KMS-11 (cell line): ENCODE results near the gene ETV3.
A peak's percentile ranks its signal among the peaks of the same experiment; 100 is the strongest.

ENCODE experiments used
- H2AFZ ChIP-seq: fragments of 200-600 bp; sonication (generic); 2 replicates; pipeline ENCODE4 v1.6.1; 2016; ENCODE audit warnings: antibody characterized with exemption, mixed run types, low read depth
- H3K27ac ChIP-seq: fragments of 200-600 bp; sonication (generic); 2 replicates; pipeline ENCODE4 v1.6.1; 2016; ENCODE audit warnings: mild to moderate bottlenecking, mixed run types
- H3K27me3 ChIP-seq: fragments of 200-600 bp; sonication (generic); 2 replicates; pipeline ENCODE4 v1.6.1; 2017; ENCODE audit warnings: mild to moderate bottlenecking, low read depth, mixed run types, moderate library complexity; ENCODE audit not compliant: insufficient read depth
- H3K36me3 ChIP-seq: fragments of 200-600 bp; sonication (generic); 2 replicates; pipeline ENCODE4 v1.6.1; 2017; ENCODE audit warnings: mild to moderate bottlenecking, mixed run types; ENCODE audit not compliant: insufficient read depth
- H3K4me1 ChIP-seq: fragments of 200-600 bp; sonication (generic); 2 replicates; pipeline ENCODE4 v1.6.1; 2016; ENCODE audit warnings: mild to moderate bottlenecking, low read depth, mixed run types; ENCODE audit not compliant: poor library complexity, severe bottlenecking
- H3K4me2 ChIP-seq: fragments of 200-600 bp; sonication (generic); 2 replicates; pipeline ENCODE4 v1.7.0; 2016; ENCODE audit warnings: mild to moderate bottlenecking, mixed run types
- H3K4me3 ChIP-seq: fragments of 200-600 bp; sonication (generic); IDR thresholded peaks from 2 replicates; pipeline ENCODE4 v1.6.1; 2017; ENCODE audit warnings: low read depth, low read length, mixed read lengths; ENCODE audit not compliant: insufficient read depth
- H3K79me2 ChIP-seq: fragments of 200-600 bp; sonication (generic); 2 replicates; pipeline ENCODE4 v1.6.1; 2016; ENCODE audit warnings: low read depth, mixed run types; ENCODE audit not compliant: insufficient read depth
- H3K9ac ChIP-seq: fragments of 200-600 bp; sonication (generic); 2 replicates; pipeline ENCODE4 v1.6.1; 2016; ENCODE audit warnings: mild to moderate bottlenecking, mixed run types
- H4K20me1 ChIP-seq: fragments of 200-600 bp; sonication (generic); 2 replicates; pipeline ENCODE4 v1.6.1; 2016; ENCODE audit warnings: mild to moderate bottlenecking, mixed run types; ENCODE audit not compliant: insufficient read depth
- TF ChIP-seq, protein P1 (sequence below): fragments of 200-600 bp; sonication (generic); conservative IDR thresholded peaks from 2 replicates; pipeline ENCODE4 v1.6.1; 2017; ENCODE audit warnings: low read depth, mild to moderate bottlenecking, antibody characterized with exemption, low read length, moderate library complexity, mixed read lengths

The ETV3 gene

DNA sequence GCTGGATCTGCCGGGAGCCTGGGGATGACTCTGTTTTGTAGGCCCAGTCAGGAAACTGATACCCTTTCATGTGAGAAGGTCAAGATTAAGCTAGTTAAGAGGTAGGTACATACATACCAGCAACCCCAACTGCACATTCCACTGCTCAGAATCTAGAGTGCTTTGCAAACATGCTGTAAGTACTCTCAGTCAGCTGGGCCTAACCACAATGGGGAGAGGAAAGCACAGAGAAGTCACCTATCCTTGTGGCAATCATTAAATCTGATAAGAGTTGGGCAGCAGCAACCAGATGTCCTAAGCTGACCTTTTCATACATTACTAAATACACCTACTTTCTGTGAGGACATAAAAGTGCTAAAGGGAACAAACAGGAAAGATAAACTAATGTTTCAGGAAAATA is 2.5 kb downstream of the ETV3 start:
- H3K4me1 ChIP-seq = peaks cover 73% of the 10 kb centered on the region
- TF ChIP-seq, protein P1, sequence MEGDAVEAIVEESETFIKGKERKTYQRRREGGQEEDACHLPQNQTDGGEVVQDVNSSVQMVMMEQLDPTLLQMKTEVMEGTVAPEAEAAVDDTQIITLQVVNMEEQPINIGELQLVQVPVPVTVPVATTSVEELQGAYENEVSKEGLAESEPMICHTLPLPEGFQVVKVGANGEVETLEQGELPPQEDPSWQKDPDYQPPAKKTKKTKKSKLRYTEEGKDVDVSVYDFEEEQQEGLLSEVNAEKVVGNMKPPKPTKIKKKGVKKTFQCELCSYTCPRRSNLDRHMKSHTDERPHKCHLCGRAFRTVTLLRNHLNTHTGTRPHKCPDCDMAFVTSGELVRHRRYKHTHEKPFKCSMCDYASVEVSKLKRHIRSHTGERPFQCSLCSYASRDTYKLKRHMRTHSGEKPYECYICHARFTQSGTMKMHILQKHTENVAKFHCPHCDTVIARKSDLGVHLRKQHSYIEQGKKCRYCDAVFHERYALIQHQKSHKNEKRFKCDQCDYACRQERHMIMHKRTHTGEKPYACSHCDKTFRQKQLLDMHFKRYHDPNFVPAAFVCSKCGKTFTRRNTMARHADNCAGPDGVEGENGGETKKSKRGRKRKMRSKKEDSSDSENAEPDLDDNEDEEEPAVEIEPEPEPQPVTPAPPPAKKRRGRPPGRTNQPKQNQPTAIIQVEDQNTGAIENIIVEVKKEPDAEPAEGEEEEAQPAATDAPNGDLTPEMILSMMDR = no peak
- H3K9ac ChIP-seq = peak overlapping the region; percentile 73; the same call in 1 of the 2 replicates
- H3K4me3 ChIP-seq = peak overlapping the region; percentile 88
- H3K36me3 ChIP-seq = peaks cover 22% of the 10 kb centered on the region; the same call in 1 of the 2 replicates
- no peak overlapping the region for H2AFZ ChIP-seq
- peak overlapping the region; percentile 51 for H3K27ac ChIP-seq
- no peaks in the 10 kb centered on the region for H4K20me1 ChIP-seq
- peak overlapping the region; percentile 92 for H3K4me2 ChIP-seq
- H3K79me2 ChIP-seq = peaks cover 59% of the 10 kb centered on the region
- no peaks in the 10 kb centered on the region for H3K27me3 ChIP-seq

- Histone ChIP-seq H3K27me3 (no peaks in the 10 kb centered on the region), H4K20me1 (no peaks in the 10 kb centered on the region), H3K4me3 (peak overlapping the region; percentile 49), H3K4me1 (peaks cover 79% of the 10 kb centered on the region), H3K27ac (peak overlapping the region; percentile 51), H2AFZ (no peak overlapping the region), H3K36me3 (peaks cover 27% of the 10 kb centered on the region; the same call in 1 of the 2 replicates), H3K9ac (peak overlapping the region; percentile 0; the same call in 1 of the 2 replicates), H3K79me2 (peaks cover 62% of the 10 kb centered on the region), H3K4me2 (peak overlapping the region; percentile 92)
- TF ChIP-seq, protein P1 = no peak
Observed at GRCh38 chr1:157135070-157135469, 3.1 kb downstream of the ETV3 start.

DNA sequence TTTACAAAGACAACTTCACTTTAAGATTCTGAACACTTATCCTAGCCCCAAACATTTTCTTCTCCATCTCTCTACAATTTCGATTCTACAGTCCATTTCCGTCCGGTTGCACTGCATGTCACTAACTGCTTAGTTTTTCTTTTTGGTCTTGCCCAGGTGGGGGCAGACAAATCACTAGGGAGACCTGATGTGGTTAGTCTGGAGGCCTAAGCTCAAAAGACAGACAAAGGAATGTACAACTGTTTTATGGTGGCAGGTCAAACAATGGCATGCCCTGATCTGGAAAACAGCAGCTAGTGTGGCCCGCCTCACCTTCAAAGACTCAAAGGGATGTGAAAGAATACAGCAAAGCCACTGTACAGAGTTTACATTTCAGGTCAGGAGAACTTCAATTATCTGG is 3.8 kb downstream of the ETV3 start:
- peak overlapping the region; percentile 51 for H3K27ac ChIP-seq
- H3K4me2 ChIP-seq = peak overlapping the region; percentile 92
- TF ChIP-seq, protein P1 = peak; percentile 61
- no peaks in the 10 kb centered on the region for H4K20me1 ChIP-seq
- peaks cover 29% of the 10 kb centered on the region; the same call in 1 of the 2 replicates for H3K36me3 ChIP-seq
- H3K4me1 ChIP-seq = peaks cover 83% of the 10 kb centered on the region
- H3K27me3 ChIP-seq = no peaks in the 10 kb centered on the region
- peak overlapping the region; percentile 0; the same call in 1 of the 2 replicates for H3K9ac ChIP-seq
- no peak overlapping the region for H2AFZ ChIP-seq
- H3K79me2 ChIP-seq = peaks cover 62% of the 10 kb centered on the region
- peak overlapping the region; percentile 49 for H3K4me3 ChIP-seq

DNA sequence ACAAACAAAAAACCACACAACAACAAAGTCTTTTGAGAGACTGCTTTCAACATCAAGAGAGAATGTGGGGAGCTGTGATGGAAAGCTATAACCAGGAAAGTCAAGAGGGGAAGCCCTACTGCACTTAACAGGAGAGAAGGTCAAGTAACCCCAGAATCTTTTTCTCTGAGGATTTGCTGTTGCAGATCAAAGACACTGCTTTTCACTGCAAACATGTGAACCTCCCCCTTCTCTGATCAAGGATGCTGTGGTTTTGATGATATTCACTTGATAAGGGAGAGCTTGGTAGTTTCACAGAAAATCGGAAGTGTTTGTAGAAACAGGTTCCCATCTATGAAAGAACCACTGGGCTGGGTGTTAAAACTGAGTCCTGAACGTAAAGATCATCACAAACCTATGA is 4.8 kb downstream of the ETV3 start:
- H3K27ac ChIP-seq = peak overlapping the region; percentile 51
- H3K4me2 ChIP-seq = peak overlapping the region; percentile 92
- H3K4me1 ChIP-seq = peaks cover 86% of the 10 kb centered on the region
- no peaks in the 10 kb centered on the region for H3K27me3 ChIP-seq
- no peak overlapping the region for H3K4me3 ChIP-seq
- H3K9ac ChIP-seq = peak overlapping the region; percentile 0; the same call in 1 of the 2 replicates
- no peaks in the 10 kb centered on the region for H4K20me1 ChIP-seq
- H2AFZ ChIP-seq = no peak overlapping the region
- peaks cover 29% of the 10 kb centered on the region; the same call in 1 of the 2 replicates for H3K36me3 ChIP-seq
- TF ChIP-seq, protein P1 = no peak
- peaks cover 62% of the 10 kb centered on the region for H3K79me2 ChIP-seq
